ENCODE data around the gene GPR153.

The GPR153 gene

DNA sequence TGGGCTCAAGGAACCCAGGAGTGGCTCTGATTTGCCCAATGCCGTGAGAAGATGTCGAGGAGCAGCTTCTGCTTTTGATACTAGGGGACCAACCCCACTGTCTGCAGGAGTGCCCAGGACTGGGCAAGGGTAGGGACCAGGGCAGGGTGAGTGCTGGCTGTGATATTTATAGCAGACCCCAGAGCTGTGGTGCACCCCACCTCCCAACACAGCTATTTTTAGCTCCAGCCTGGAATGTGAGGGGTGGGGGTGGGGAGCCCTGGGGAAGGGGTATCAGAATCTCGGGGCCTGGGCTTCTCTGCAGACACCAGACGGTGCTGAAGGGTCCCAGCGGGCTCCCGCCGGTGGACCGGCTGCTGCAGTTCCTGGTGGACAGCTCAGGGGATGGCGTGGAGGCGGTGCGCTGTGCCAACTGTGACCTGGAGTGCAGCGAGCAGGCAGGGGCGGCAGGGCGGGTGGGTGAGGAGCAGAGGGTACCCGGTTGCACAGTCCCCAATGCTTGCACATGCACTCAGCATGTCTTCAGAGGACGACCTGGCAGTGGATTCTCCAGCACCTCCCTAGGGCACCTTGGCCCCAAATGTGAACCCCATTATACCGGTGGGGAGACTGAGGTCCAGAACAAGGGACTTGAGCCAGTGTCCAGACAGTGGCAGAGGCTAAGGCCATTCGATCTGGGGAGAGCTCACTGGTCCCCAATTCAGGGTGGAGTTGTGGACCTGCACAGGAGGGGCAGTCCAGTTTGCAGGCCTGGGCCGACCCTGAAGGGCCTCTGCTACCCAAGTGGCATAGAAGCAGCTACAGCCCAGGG lies 53.6 kb downstream of the GPR153 start:
- no peak for DNase-seq

DNA sequence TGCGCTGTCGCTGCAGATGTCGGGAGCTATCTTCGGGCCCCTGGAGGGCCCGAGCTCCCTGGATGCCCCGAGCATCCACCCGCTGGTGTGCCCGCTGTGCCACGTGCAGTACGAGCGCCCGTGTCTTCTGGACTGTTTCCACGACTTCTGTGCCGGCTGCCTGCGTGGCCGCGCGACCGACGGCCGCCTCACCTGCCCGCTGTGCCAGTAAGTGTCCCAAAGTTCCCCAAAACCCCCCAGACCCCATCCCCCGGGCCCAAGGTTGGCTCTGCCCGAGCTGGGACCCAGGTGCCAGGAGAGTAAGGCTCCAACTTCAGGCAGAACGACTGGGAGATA lies 54.4 kb downstream of the GPR153 start:
- DNase-seq: no peak

DNA sequence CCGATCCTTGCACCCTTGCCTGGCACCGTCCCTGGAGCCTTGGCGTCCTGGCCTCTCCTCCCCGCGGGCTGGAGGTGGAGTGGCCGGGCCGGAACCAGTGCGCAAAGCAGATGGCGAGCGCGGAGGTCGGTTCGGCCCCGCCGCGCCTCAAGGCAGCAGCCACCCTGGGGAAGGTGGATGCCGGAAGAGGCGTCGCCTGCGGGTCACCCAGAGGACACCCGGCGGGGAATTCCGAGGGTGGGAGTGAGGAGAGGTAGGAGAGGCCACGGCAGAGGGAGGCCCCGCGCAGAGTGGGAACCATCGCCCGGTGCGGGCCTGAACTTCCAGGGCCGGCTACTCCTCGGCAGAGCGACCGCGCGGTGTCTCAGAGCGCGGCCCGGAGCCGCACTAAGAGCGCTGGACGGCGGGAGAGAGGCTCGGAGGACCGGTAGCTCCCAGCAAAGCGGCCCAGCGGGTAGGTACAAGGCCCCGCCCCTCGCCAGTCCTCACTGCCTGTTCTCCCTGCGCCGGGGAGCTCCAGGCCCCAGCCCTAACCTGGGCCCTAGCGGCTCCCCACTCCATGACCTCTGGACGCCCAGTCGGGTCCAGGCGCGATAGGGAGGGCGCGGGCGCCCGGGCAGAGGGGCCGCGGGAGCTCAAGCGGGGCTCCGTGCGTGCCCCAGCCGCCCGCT lies 54.9 kb downstream of the GPR153 start, which contains the start of gene RNF207:
TSS of gene RNF207 (plus strand) at position 271 of the 671 bp plus-strand sequence. CDS start 417 bp downstream, outside the sequence.
- DNase-seq: no peak

DNA sequence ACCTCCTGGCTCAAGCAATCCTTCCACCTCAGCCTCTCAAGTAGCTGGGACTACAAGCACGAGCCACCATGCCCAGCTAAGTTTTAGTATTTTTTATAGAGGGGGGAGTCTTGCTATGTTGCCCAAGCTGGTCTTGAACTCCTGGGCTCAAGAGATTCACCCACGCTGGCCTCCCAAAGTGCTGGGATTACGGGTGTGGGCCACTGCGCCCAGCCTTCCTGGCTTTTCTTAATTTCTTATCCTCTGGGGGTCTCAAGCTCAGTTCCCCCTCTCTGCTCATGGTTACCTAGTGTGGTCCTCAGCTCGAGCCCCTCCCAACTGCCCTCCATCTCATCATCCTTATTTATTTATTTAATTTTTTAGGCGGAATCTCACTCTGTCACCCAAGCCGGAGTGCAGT lies 58.6 kb downstream of the GPR153 start:
- no peak for DNase-seq

DNA sequence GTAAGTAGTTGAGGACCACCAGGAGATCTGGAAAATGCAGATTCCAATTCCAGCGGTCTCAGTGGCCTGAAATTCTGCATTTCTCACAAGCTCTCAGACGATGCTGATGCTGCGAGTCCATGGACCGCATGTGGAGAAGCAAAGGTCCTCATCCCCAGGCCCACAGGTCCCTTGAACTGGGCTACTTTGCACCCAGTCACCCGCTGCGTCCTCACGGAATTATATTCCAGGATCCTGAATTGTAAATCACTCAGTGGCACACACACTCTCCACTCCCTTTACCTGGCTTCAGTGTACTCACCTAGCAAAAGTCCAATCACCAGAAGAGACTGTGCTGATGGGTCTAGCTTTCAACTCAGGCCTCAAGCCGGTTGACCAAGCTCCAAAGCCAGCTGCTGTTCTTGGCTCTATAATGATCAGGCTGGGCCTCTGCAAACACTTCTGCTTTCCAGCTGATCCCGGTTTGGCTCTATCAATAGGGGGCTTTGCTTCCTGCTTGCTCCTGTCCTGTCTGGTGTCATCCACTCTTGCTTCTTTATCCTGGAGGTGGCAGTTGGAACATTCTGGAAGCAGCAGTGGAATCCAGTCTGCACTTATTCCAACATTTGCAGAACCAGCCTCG lies 60.6 kb downstream of the GPR153 start:
- DNase-seq: no peak

DNA sequence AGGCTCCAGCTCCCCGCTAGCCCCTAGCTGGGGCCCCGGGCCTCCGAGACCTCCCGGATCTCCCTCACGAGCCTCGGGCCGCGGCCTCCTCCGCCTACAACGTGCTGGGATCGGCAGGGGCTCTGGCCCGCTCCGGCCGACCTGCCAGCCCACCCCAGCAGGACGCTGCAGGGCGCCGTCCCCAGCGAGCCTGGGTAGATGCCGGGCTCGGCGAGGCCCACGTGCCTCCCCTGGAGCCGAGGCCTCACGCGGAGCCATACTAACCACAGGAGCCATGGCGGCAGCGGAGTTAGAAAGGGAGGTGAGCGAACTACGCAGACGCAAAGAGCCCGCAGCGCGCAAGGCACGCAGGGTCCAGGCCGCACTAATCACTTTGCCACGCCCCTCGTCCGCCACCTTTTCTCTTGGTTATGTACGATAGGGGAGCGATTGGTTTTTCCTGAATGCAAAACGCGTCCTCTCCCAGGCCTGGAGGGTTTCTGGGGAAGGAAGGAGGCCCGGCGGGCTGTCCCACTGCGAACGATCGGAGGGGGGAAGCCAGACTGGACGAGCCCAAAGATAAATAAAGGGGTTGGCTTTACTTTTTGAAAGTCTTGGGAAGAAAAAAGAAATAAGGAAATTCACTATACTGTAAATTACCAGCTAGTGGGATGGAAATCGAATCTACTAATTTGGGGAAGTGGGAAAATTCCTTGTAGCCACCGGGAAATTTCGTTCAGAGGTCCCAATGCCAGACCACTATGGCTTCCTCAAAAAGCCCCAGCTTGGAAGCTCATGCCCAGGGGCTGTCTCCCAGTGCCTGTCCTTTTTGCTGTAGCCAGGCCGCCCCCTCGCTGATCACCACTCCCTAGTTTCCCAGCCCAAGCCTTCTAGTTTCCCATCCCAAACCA lies 61.4 kb downstream of the GPR153 start, which contains the start of gene RPL22:
TSS of gene RPL22 (minus strand) at position 298 of the 890 bp plus-strand sequence. CDS start at position 276, 22 bp downstream.
- peak; percentile 57 to 99 (median 95) for DNase-seq

DNA sequence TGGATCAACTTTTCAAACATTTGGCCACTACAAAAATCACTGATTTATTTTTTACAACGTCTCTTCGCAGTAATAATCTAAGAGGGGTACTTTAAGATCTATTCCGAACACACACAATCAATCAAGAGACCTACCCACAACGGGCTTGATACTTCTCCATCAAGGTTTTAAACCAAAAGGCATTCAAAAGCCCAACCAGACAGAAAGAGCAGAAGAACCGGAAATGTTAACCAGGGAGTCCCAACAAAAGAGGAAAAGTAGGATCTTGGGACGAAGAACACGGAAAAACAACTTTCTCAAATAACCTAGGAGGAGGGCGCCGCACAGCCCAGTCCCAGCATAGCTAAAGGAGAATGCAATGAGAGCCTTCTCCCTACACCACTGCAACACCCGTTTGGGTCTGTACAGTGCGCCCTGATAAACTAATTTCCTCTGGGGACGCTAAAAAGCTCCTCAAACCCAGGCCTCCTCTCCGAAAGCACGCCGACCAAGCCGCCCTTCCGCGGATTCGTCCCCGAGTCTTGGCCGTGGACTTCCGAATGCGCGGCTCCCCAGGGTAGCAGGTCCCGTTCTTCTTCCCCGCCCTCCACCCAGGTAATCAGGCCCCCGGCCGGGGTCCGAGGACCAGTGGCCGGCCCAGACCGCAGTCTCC lies 62.1 kb downstream of the GPR153 start:
- DNase-seq: peak in 1 of 56 donors; percentile 42

DNA sequence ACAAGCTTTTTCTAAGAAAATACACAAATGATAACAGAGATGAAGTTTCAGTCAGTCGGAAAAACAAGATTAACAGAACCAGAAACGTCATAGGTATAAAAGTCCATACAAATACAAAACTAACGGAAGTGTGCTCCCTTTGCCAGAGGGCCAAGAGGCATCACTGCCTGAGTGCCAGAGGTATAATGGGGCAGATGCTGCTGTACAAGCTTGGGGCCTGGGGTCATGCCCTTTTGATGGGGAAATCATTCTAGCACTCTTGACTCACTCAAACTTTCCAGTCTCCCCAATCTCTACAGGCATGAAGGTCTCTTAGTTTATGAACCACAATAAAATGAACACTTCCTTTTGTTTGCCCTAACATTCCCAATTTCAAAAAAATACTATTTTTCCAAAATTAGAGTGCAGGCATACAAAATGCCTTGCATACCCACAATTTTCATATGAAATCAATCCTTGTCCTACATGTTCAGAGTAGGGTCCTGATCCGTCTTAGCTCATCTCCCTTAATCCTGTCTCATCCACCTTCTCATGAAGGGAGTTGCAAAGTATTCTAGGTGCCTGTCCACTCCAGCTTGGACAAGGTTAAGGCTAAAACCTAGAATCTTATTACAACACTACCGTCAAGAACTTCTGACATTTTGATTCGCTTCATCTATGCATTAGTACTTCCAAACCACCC lies 63.0 kb downstream of the GPR153 start:
- no peak for DNase-seq
